Epithelial cell of alveolus of lung (primary cell): ENCODE results near the gene MDM4. TPM values are rescaled to one million over a fixed set of nuclear protein-coding genes. Genes with fewer than 3 reads are reported as not detected.

Experiments used
- total RNA-seq: library from RNA; depleted of rRNA; stranded (reverse); fragments of >200 nt; gene quantifications from 2 replicates; pipeline ENCODE4 v1.2.1, GENCODE V29; 2015

The MDM4 gene
- total RNA-seq: 7.0 and 20.3 TPM in 2 replicates

GRCh38 chr1:204516180-204516879 is at the start of gene MDM4:
Gene MDM4, plus strand, starts transcription at chr1:204516406. Its CDS starts 9,113 bp downstream, at chr1:204525519.

GRCh38 chr1:204494281-204495077 is 21.7 kb upstream of the MDM4 start, which contains the start of gene PIK3C2B:
Gene PIK3C2B, minus strand, starts transcription at chr1:204494805. Its CDS starts 25,003 bp downstream, at chr1:204469802.

Other genes with a start within 250 kb of the MDM4 start
- gene PLEKHA6, start 156.5 kb upstream of the MDM4 start, total RNA-seq: 1.3 and 3.7 TPM in 2 replicates
- gene PPP1R15B, start 104.6 kb upstream of the MDM4 start, total RNA-seq: 28.7 and 31.3 TPM in 2 replicates
- gene PIK3C2B, start 21.6 kb upstream of the MDM4 start, total RNA-seq: 1.2 and 2.5 TPM in 2 replicates
- gene LRRN2, start 169.3 kb downstream of the MDM4 start, total RNA-seq: under 0.01 TPM in 1 of 2 replicates, not detected in the other